Heart right ventricle (tissue), 16 donors: ENCODE results near the gene PTPN9. TPM values are rescaled to one million over a fixed set of nuclear protein-coding genes. Genes with fewer than 3 reads are reported as not detected.

Experiments
- ATAC-seq, 8 donors: fragments of 200-7000 bp; cut with Tn5 transposase; one replicate each; pipeline ENCODE4 v1.9.1; 2020; ENCODE audit warnings: mild to moderate bottlenecking in 8 of 8, moderate library complexity in 8 of 8, moderate number of reproducible peaks in 1 of 8
- DNase-seq, 2 donors: peaks; one replicate each; pipeline ENCODE4 v3.0.0-alpha.2; 2020
- H3K27ac ChIP-seq, 10 donors: fragments of 200-600 bp; sonication (generic) in 2 of 10; one replicate each; pipeline versions ENCODE4 v1.5.0 to v1.8.0; 2020 to 2022; ENCODE audit warnings: mild to moderate bottlenecking in 3 of 10
- H3K27me3 ChIP-seq, 7 donors: fragments of 200-600 bp; one replicate each; pipeline ENCODE4 v1.8.0; 2021 to 2022; ENCODE audit warnings: mild to moderate bottlenecking in 2 of 7
- H3K36me3 ChIP-seq, 9 donors: fragments of 200-600 bp; sonication (generic) in 1 of 9; one replicate each; pipeline versions ENCODE4 v1.5.0 to v1.8.0; 2020 to 2022; ENCODE audit warnings: mild to moderate bottlenecking in 2 of 9
- H3K4me1 ChIP-seq, 9 donors: fragments of 200-600 bp; sonication (generic) in 1 of 9; one replicate each; pipeline versions ENCODE4 v1.5.0 to v1.8.0; 2020 to 2022; ENCODE audit warnings: mild to moderate bottlenecking in 4 of 9
- H3K4me3 ChIP-seq, 10 donors: fragments of 200-600 bp; sonication (generic) in 2 of 10; one replicate each; pipeline versions ENCODE4 v1.5.0 to v1.8.0; 2020 to 2022; ENCODE audit warnings: mild to moderate bottlenecking in 7 of 10, moderate library complexity in 2 of 10
- H3K9me3 ChIP-seq, 11 donors: fragments of 200-600 bp in 10 of 11; sonication (generic) in 2 of 11; one replicate each; pipeline versions ENCODE4 v1.5.0 to v1.8.0; 2013 to 2022; ENCODE audit warnings: mild to moderate bottlenecking in 2 of 11, control low read depth in 1 of 11, moderate library complexity in 1 of 11
- CTCF ChIP-seq, 9 donors: fragments of 200-600 bp; sonication (generic) in 2 of 9; IDR thresholded peaks; one replicate each; pipeline versions ENCODE4 v1.5.0 to v1.8.0; 2021 to 2022; ENCODE audit warnings: antibody characterized with exemption in 9 of 9, mild to moderate bottlenecking in 5 of 9, moderate library complexity in 1 of 9
- WGBS, 2 donors: extraction: QIAGEN DNeasy Blood & Tissue Kit; methylation state at CpG; one replicate each; pipeline ENCODE4 v1.1.7; 2013; ENCODE audit warnings: inconsistent platforms in 1 of 2; 5-methylcytosine and 5-hydroxymethylcytosine counted together
- intact Hi-C, 10 donors: fragments of 100-400 bp; cut with DNase I; formaldehyde crosslinking; loops; one replicate each; pipeline versions ENCODE4 v1.11.1 to v1.14.2; 2022
- polyA plus RNA-seq, 2 donors: library from polyadenylated mRNA; stranded (reverse); fragments of 200-250 nt; gene quantifications; one replicate each; pipeline ENCODE4 v1.2.3, GENCODE V29; 2013
- total RNA-seq, 10 donors: library from RNA; stranded (reverse); fragmentation: NEBNext Ultra II Directional in 3 of 10; extraction: Animal tissue kit (Norgen Biotek cat#: 25700) in 3 of 10; gene quantifications; one replicate each; pipeline versions ENCODE4 v1.2.1 to v1.2.4, GENCODE V29; 2021 to 2023
- donor health status: Arrhythmogenic right ventricular cardiomyopathy.
- donor health status: ischemic (EF 13 %, LVEDD 7.1; RV severe dilation, severe dysfunction).
- donor health status: healthy with polysubstance abuse.
- donor health status: DM: no; HTN: yes; CAD: no.
- donor health status: DM: no; HTN: no; CAD: no.
- donor health status: ischemic (EF 25% LVEDD 6.9; RV normal size, moderate dysfunction).
- donor health status: ischemic (EF 25% LVEDD 5.7; RV mildly dilated, moderate dysfunction).
- donor health status: healthy.
- donor health status: DM: yes; HTN: yes; CAD: no.
- donor health status: Ischemic cardiomyopathy.
- donor health status: ischemic (EF 35%, LVEDD 5.7; RV mildly dilated, moderate dysfunction).
- donor health status: nonischemic (EF 11% LVEDD 7.7; RV severe dilation, severe dysfunction).
- donor health status: DM: yes; HTN: yes; CAD: no.
- donor health status: PGD.
- donor health status: ischemic (EF 29% LVEDD 5.4; RV normal size, mild dysfunction).
- donor health status: nonischemic (EF 23%, LVEDD 6.1; RV moderate dilation, normal function).

PTPN9 gene
- total and polyA plus RNA-seq, 12 donors, result 2.0 to 11.0 (median 8.0) TPM

GRCh38 chr15:75523011-75523410 lies 56.1 kb downstream of the PTPN9 start:
- Histone ChIP-seq H3K4me3 (no peak overlapping the region), H3K27me3 (no peaks in the 10 kb centered on the region), H3K36me3 (peaks cover 0 to 92% (median 36%) of the 10 kb centered on the region in 9 donors), H3K27ac (no peak overlapping the region), H3K9me3 (no peaks in the 10 kb centered on the region), H3K4me1 (peaks cover 0 to 3% (median 0%) of the 10 kb centered on the region in 9 donors)
- DNase-seq (no peak), ATAC-seq (no peak)
- intact Hi-C loops, result loop anchor here in 1 of 10 donors (10.0 kb wide), 1 partner anchor 92 kb away; no protein-coding TSS in a partner anchor
- WGBS, 2 donors, result 95 to 96% methylated on average over 2 of the region's 2 CpGs
- TF ChIP-seq CTCF (IDR thresholded peaks at IDR 0.05), result no peak

- DNase-seq, result no peak
- intact Hi-C loops, result loop anchor here in 2 of 10 donors (10.0 kb wide), 2 partner anchors 88 to 158 kb away; no protein-coding TSS in a partner anchor
- no peak for ATAC-seq
These were observed 61.9 kb downstream of the PTPN9 start for GRCh38 chr15:75517233-75517632.

GRCh38 chr15:75508840-75509532 lies 70.1 kb downstream of the PTPN9 start:
- TF ChIP-seq CTCF (IDR thresholded peaks at IDR 0.05), result peak; percentile 12 to 66 (median 54)
- no peak overlapping the region for H3K4me3 ChIP-seq
- H3K27me3 ChIP-seq, result no peaks in the 10 kb centered on the region
- no peaks in the 10 kb centered on the region for H3K9me3 ChIP-seq
- DNase-seq (peak in 1 of 2 donors; percentile 8), ATAC-seq (peak in 2 of 8 donors; percentile 20 to 64)
- intact Hi-C loops, result loop anchor here in 1 of 10 donors (5.0 kb wide), 1 partner anchor 173 kb away; no protein-coding TSS in a partner anchor
- H3K36me3 ChIP-seq, result peaks cover 0 to 77% (median 16%) of the 10 kb centered on the region in 9 donors
- H3K27ac ChIP-seq, result no peak overlapping the region
- 67 to 70% methylated on average over 7 of the region's 7 CpGs for WGBS, 2 donors
- peaks cover 0 to 5% (median 0%) of the 10 kb centered on the region in 9 donors for H3K4me1 ChIP-seq

More at GRCh38 chr15:75517233-75517632, 61.9 kb downstream of the PTPN9 start:
- H3K9me3 ChIP-seq, result no peaks in the 10 kb centered on the region
- H3K36me3 ChIP-seq, result peaks cover 0 to 100% (median 26%) of the 10 kb centered on the region in 9 donors
- TF ChIP-seq CTCF (IDR thresholded peaks at IDR 0.05), result no peak
- H3K27me3 ChIP-seq, result no peaks in the 10 kb centered on the region
- no peak overlapping the region for H3K27ac ChIP-seq
- WGBS, 2 donors, result 89 to 96% methylated on average over 1 of the region's 1 CpG
- H3K4me3 ChIP-seq, result no peak overlapping the region
- H3K4me1 ChIP-seq, result no peaks in the 10 kb centered on the region

GRCh38 chr15:75502360-75502759 lies 76.8 kb downstream of the PTPN9 start:
- no peak for TF ChIP-seq CTCF (IDR thresholded peaks at IDR 0.05)
- no peaks in the 10 kb centered on the region for H3K9me3 ChIP-seq
- H3K4me3 ChIP-seq, result no peak overlapping the region
- no peak overlapping the region for H3K27ac ChIP-seq
- intact Hi-C loops, result no loop called here
- no peak for DNase-seq
- H3K4me1 ChIP-seq, result no peaks in the 10 kb centered on the region
- H3K36me3 ChIP-seq, result peaks cover 0 to 82% (median 23%) of the 10 kb centered on the region in 9 donors
- H3K27me3 ChIP-seq, result no peaks in the 10 kb centered on the region
- ATAC-seq, result no peak
- WGBS, 2 donors, result 95 to 99% methylated on average over 8 of the region's 8 CpGs
